NCI-H446 treated with DMSO at 0.1 percent for 48 hours (cell line): Measurements from ENCODE around the gene TICAM2.

Experiments used
- DNase-seq: peaks from one replicate; lab custom pipeline; 2025; lab: John Stamatoyannopoulos, UW

The TICAM2 gene

GRCh38 chr5:115531787-115532367 is 70.4 kb downstream of the TICAM2 start:
- DNase-seq, result no peak

- DNase-seq, result no peak
These were observed 70.9 kb downstream of the TICAM2 start for GRCh38 chr5:115531380-115531779.

DNA sequence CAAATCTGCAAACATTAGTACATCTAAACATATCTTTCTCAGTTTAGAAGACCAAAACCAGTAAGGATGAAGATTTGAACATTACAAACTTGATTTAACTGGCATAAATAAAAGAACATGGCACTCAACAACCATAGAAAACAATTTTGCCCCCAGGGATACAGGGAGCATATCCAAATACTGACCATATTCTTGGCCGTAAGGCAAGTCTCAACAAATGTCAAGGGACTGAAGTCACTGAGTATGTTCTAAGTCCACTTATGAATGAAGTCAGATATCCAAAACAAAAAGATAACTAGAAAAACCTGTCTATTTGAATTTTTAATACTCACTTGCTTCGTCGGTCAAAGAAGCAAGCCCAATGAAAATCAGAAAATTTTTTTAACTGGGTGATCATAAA is 71.9 kb downstream of the TICAM2 start:
- no peak for DNase-seq
